Psoas muscle (tissue), 8 donors: ENCODE results near the gene RIPOR3. TPM values are rescaled to one million over a fixed set of nuclear protein-coding genes. Genes with fewer than 3 reads are reported as not detected.

Source experiments
- ATAC-seq, 4 donors: fragments of 200-7000 bp; cut with Tn5 transposase; one replicate each; pipeline ENCODE4 v1.9.1; 2020; ENCODE audit warnings: moderate library complexity in 3 of 4, mild to moderate bottlenecking in 2 of 4
- DNase-seq, 2 donors: peaks; one replicate each; pipeline ENCODE4 v3.0.0-alpha.2; 2020
- H3K27ac ChIP-seq: fragments of 200-600 bp; one replicate; pipeline ENCODE4 v1.8.0; 2022
- H3K27me3 ChIP-seq, 3 donors: fragments of 200-600 bp in 1 of 3; one replicate each; pipeline versions ENCODE4 v1.6.1 to v1.8.0; 2013 to 2022; ENCODE audit warnings: low read length in 2 of 3, mild to moderate bottlenecking in 2 of 3, moderate library complexity in 1 of 3; ENCODE audit not compliant: insufficient read depth in 3 of 3
- H3K36me3 ChIP-seq, 2 donors: fragments of 200-600 bp in 1 of 2; one replicate each; pipeline versions ENCODE4 v1.6.1 to v1.8.0; 2013 to 2022; ENCODE audit warnings: low read depth in 1 of 2, mild to moderate bottlenecking in 1 of 2, moderate library complexity in 1 of 2; ENCODE audit not compliant: insufficient read depth in 1 of 2
- H3K4me1 ChIP-seq: fragments of 200-600 bp; one replicate; pipeline ENCODE4 v1.8.0; 2022
- H3K4me3 ChIP-seq: fragments of 200-600 bp; one replicate; pipeline ENCODE4 v1.8.0; 2022; ENCODE audit warnings: mild to moderate bottlenecking
- H3K9me3 ChIP-seq: fragments of 200-600 bp; one replicate; pipeline ENCODE4 v1.8.0; 2022
- CTCF ChIP-seq: fragments of 200-600 bp; IDR thresholded peaks from one replicate; pipeline ENCODE4 v1.8.0; 2022; ENCODE audit warnings: antibody characterized with exemption
- WGBS, 3 donors: extraction: QIAGEN DNeasy Blood & Tissue Kit; methylation state at CpG; one replicate each; pipeline versions ENCODE4 v1.1.6 to v1.1.7; 2013; 5-methylcytosine and 5-hydroxymethylcytosine counted together
- intact Hi-C, 2 donors: fragments of 100-400 bp; cut with DNase I; formaldehyde crosslinking; loops; one replicate each; pipeline versions ENCODE4 v1.11.0 to v1.14.2; 2022
- polyA plus RNA-seq, 3 donors: library from polyadenylated mRNA; stranded (reverse); fragments of 200-250 nt; gene quantifications; one replicate each; pipeline ENCODE4 v1.2.3, GENCODE V29; 2013
- total RNA-seq, 4 donors: library from RNA; stranded (reverse); fragmentation: NEBNext Ultra II Directional in 2 of 4; extraction: Animal tissue kit (Norgen Biotek cat#: 25700) in 2 of 4; gene quantifications; one replicate each; pipeline versions ENCODE4 v1.2.1 to v1.2.4, GENCODE V29; 2021 to 2023
- donor health status: healthy with polysubstance abuse.
- donor health status: DM: no; HTN: no; CAD: no; lungs with moderate emphysema.
- donor health status: Bipolar disorder and iron deficiency.
- donor health status: healthy.
- donor health status: DM: yes; HTN: yes; CAD: no.
- donor health status: DM: no; HTN: no; CAD: no.
- donor health status: DM: no; HTN: no; CAD: no.
- donor health status: DM: yes; HTN: yes; CAD: no.

The RIPOR3 gene
- total and polyA plus RNA-seq, 7 donors = 3.1 to 5.7 (median 5.2) TPM

GRCh38 chr20:50563133-50563944, 128.0 kb downstream of the RIPOR3 start:
- H3K4me1 ChIP-seq = peaks cover 40% of the 10 kb centered on the region

DNA sequence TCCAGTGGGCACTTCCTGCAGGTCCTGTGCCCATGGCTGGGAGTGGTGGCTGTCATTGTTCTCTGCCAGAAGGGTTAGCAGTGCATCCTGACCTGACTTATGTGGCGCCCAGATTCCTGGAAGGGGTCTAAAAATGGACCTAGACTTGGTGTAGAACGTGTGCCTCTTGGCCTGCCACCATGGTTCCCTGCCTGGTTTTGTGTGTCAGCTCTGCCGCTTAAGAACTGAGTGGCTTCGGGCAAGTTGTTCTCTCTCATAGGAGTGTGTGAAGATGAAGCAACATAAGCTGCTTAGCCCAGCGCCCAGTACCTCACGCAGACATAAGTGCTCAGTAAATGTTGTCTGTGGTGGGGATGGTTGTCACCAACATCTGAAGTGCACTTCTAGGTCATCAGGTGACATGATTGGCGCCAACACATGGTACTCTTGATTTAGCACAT, 129.1 kb downstream of the RIPOR3 start:
- WGBS, 3 donors = 35 to 58% (median 38%) methylated on average over 7 of the region's 7 CpGs
- ATAC-seq (peak; percentile 80 to 85 (median 84)), DNase-seq (peak; percentile 60 to 81)
- no peak overlapping the region for H3K4me3 ChIP-seq
- H3K27ac ChIP-seq = peak overlapping the region; percentile 86
- no peak for TF ChIP-seq CTCF
- H3K9me3 ChIP-seq = no peaks in the 10 kb centered on the region
- no peaks in the 10 kb centered on the region for H3K27me3 ChIP-seq
- H3K36me3 ChIP-seq = peaks cover 11 to 12% of the 10 kb centered on the region in 2 donors
- intact Hi-C loops = no loop called here
- peaks cover 40% of the 10 kb centered on the region for H3K4me1 ChIP-seq

More at GRCh38 chr20:50563133-50563944, 128.0 kb downstream of the RIPOR3 start:
- TF ChIP-seq CTCF = no peak
- DNase-seq = no peak
- H3K36me3 ChIP-seq = peaks cover 11 to 23% of the 10 kb centered on the region in 2 donors
- ATAC-seq = peak in 2 of 4 donors; percentile 10 to 17
- WGBS, 3 donors = 87 to 92% (median 88%) methylated on average over 3 of the region's 3 CpGs
- intact Hi-C loops = no loop called here
- H3K9me3 ChIP-seq = no peaks in the 10 kb centered on the region
- H3K27me3 ChIP-seq = no peaks in the 10 kb centered on the region
- H3K4me3 ChIP-seq = no peak overlapping the region
- peak overlapping the region; percentile 86 for H3K27ac ChIP-seq

DNA sequence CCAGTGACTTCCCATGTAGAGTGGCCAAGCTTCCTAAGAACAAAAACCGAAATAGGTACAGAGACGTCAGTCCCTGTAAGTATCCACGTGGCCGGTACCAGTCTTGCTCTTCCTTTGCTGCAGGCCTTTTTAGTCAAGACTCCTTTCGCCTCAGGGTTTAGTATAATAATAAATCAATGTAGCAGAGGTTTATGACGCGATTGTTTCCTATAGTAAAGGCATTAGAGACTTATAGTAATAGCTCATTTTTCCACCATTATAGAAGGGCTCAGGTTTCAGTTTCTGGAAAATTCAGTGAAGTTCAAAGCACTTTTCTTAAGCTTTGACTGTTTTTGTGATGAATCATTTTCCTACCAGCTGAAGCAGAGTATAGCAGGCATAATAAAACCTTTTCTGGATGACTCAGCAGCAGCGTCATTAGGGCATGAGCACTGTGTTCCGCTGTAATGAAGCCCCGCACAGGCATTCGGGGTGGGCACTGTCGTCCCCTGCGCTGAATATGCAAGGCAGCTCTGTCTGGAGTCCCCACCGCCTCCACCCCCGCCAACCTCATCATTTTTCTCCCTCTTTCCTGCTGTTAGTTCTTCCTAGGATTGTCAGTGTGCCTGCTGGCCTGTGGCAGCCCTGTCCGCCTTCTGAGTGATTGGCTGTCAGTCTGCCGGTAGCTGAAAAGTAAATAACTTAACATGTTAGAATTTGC, 129.8 kb downstream of the RIPOR3 start:
- intact Hi-C loops = no loop called here
- no peaks in the 10 kb centered on the region for H3K27me3 ChIP-seq
- 60 to 82% (median 66%) methylated on average over 17 of the region's 17 CpGs for whole genome bisulfite sequencing, 3 donors
- no peak overlapping the region for H3K4me3 ChIP-seq
- H3K27ac ChIP-seq = peak overlapping the region; percentile 86
- H3K9me3 ChIP-seq = no peaks in the 10 kb centered on the region
- peaks cover 40% of the 10 kb centered on the region for H3K4me1 ChIP-seq
- ATAC-seq = peak; percentile 63 to 76 (median 68)
- H3K36me3 ChIP-seq = peaks cover 11 to 12% of the 10 kb centered on the region in 2 donors
- no peak for TF ChIP-seq CTCF
- DNase-seq = no peak

DNA sequence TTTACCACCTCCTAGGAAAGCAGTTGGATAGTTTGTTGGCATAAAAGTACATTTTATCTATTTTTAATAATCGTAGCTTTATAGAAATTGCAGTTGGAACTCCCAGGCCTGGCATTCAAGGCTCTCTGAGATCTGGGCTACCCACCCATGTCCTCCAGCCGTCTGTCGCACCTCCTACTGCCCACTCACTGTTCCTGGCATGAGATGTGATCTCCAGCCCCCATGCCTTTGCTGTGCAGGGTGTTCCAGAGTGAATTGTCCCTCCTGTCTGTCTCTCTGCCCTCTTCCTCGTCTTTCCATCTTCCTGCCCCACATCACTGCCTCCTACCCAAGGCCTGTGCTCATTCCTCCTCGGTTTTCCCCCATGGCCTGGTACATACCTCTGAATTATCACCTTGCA, 130.5 kb downstream of the RIPOR3 start:
- 52 to 81% (median 59%) methylated on average over 5 of the region's 5 CpGs for WGBS, 3 donors
- DNase-seq (no peak), ATAC-seq (peak in 1 of 4 donors; percentile 3)
- intact Hi-C loops = no loop called here
- peaks cover 40% of the 10 kb centered on the region for H3K4me1 ChIP-seq
- no peaks in the 10 kb centered on the region for H3K9me3 ChIP-seq
- H3K27ac ChIP-seq = peak overlapping the region; percentile 86
- TF ChIP-seq CTCF = no peak
- H3K36me3 ChIP-seq = peaks cover 12 to 14% of the 10 kb centered on the region in 2 donors
- no peaks in the 10 kb centered on the region for H3K27me3 ChIP-seq
- H3K4me3 ChIP-seq = no peak overlapping the region
